Endothelial cell (in vitro differentiated cells): ENCODE measurements around the gene AP1M2. TPM values are rescaled to one million over a fixed set of nuclear protein-coding genes. Genes with fewer than 3 reads are reported as not detected.

Source experiments
- DNase-seq: peaks from one replicate; pipeline ENCODE4 v3.0.0; 2021; ENCODE audit warnings: low spot score
- H3K27ac Mint-ChIP-seq: one replicate; pipeline ENCODE4 v1.8.0; 2021; ENCODE audit warnings: mixed read lengths, inconsistent platforms; ENCODE audit not compliant: unreplicated experiment
- H3K27me3 Mint-ChIP-seq: one replicate; pipeline ENCODE4 v1.8.0; 2021; ENCODE audit warnings: mild to moderate bottlenecking, moderate library complexity, mixed read lengths, inconsistent platforms; ENCODE audit not compliant: unreplicated experiment
- H3K36me3 Mint-ChIP-seq: one replicate; pipeline ENCODE4 v1.8.0; 2021; ENCODE audit warnings: mild to moderate bottlenecking, low read depth, mixed read lengths, inconsistent platforms; ENCODE audit not compliant: unreplicated experiment
- H3K4me1 Mint-ChIP-seq: one replicate; pipeline ENCODE4 v1.8.0; 2021; ENCODE audit warnings: mild to moderate bottlenecking, mixed read lengths, inconsistent platforms; ENCODE audit not compliant: unreplicated experiment
- H3K4me3 Mint-ChIP-seq: one replicate; pipeline ENCODE4 v1.8.0; 2021; ENCODE audit warnings: mild to moderate bottlenecking, mixed read lengths, inconsistent platforms; ENCODE audit not compliant: unreplicated experiment
- H3K9me3 Mint-ChIP-seq: one replicate; pipeline ENCODE4 v1.8.0; 2021; ENCODE audit warnings: mixed read lengths, inconsistent platforms; ENCODE audit not compliant: unreplicated experiment
- total RNA-seq: library from RNA; stranded (reverse); fragmentation: NEBNext Ultra II Directional; extraction: Animal tissue kit (Norgen Biotek cat#: 25700); gene quantifications from one replicate; pipeline ENCODE4 v1.2.1, GENCODE V29; 2021; ENCODE audit not compliant: unreplicated experiment
- TF ChIP-seq, protein P1 (sequence below): fragments of 200-600 bp; sonication (generic); IDR thresholded peaks from one replicate; pipeline ENCODE4 v1.5.0; 2021; ENCODE audit warnings: antibody characterized with exemption; ENCODE audit not compliant: unreplicated experiment

AP1M2 gene
- total RNA-seq, 1 donor from 2014 or later: 7.5 TPM

DNA sequence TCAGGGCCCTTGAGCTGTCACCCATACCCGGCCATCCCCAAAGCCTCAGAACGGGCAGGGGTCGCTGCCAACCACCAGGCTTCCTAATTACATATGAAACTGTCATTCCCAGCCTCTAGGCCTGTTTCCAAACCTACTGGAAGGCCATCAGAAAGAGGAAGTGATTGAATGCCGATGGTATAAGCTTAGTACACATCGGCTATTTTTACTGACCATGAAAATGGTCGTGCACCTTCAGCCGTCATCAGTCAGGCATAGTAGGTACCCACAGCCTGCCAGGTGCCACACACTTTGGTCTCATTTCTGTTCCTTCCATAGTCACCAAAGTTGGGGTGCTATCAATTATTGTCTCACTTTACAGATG, 31.5 kb downstream of the AP1M2 start:
- Mint-ChIP-seq H3K9me3 (no peaks in the 10 kb centered on the region), H3K27me3 (peaks cover 2% of the 10 kb centered on the region), H3K4me3 (no peak overlapping the region), H3K27ac (no peak overlapping the region), H3K36me3 (peaks cover 19% of the 10 kb centered on the region), H3K4me1 (no peaks in the 10 kb centered on the region)
- DNase-seq: no peak
- TF ChIP-seq, protein P1, sequence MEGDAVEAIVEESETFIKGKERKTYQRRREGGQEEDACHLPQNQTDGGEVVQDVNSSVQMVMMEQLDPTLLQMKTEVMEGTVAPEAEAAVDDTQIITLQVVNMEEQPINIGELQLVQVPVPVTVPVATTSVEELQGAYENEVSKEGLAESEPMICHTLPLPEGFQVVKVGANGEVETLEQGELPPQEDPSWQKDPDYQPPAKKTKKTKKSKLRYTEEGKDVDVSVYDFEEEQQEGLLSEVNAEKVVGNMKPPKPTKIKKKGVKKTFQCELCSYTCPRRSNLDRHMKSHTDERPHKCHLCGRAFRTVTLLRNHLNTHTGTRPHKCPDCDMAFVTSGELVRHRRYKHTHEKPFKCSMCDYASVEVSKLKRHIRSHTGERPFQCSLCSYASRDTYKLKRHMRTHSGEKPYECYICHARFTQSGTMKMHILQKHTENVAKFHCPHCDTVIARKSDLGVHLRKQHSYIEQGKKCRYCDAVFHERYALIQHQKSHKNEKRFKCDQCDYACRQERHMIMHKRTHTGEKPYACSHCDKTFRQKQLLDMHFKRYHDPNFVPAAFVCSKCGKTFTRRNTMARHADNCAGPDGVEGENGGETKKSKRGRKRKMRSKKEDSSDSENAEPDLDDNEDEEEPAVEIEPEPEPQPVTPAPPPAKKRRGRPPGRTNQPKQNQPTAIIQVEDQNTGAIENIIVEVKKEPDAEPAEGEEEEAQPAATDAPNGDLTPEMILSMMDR: no peak

DNA sequence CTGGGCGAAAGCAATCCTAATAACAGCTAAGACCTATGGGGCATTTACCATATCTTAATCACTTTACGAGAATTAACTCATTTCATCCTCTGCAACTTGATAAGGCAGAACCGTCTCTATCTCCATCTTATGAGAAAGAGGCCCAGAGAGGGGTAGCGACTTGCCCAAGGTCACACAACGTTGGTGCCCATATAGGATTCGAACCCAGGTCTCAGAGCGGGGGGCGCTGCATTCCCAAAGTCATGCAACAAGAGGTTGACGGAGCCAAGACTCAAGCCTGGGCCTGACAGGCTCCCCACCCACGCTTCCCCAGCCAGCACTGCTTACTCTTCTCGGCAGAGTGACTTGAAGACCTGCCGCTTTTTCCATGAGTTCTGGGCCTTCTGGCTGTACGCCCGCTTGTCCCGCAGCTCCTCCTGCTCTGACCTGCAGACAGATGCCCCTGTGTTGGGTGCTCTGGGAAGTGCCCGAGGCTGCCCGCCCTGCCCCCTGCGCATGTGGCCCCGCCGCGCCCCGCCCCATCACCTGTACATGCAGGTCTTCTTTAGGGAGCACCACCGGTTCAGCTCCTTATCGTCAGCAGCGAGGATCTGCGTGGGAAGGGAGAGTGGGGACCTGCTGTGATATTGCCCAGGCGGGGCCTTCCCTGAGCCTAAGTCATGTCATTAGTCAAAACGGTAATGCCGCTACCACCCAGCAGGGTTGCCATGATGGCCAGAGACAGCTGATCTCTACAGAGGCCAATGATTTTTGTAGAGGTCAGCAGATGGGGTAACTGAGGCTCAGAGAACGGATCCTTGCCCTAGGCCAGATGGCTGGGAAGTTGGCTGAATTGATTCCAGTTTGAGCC, 32.1 kb downstream of the AP1M2 start:
- Mint-ChIP-seq H3K27ac (no peak overlapping the region), H3K9me3 (no peaks in the 10 kb centered on the region), H3K36me3 (peaks cover 15% of the 10 kb centered on the region), H3K4me3 (no peak overlapping the region), H3K27me3 (peaks cover 2% of the 10 kb centered on the region), H3K4me1 (no peaks in the 10 kb centered on the region)
- TF ChIP-seq, protein P1: no peak
- DNase-seq: no peak

DNA sequence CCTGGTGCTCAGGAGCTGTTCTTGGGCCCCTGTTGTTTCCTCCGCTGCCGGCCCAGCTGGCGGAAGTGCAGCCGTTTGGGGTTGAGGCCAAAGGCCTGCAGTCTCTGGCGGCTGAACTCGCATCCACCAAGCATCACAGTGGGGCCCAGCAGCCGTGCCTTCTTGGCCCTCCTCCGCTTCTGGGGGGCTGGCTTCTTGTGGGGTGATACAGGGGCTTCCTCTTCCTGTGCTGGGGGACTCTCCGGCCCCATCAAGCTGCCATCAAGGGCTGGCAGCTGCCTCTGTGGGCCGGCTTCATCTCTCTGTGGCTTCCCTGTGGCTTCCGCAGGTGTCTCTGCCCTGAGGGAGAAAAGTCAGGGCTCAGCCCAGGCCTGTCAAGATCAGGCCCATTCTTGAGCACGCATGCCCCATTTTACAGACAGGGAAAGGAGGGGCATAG, 33.1 kb downstream of the AP1M2 start:
- Mint-ChIP-seq H3K27ac (no peak overlapping the region), H3K27me3 (peaks cover 2% of the 10 kb centered on the region), H3K4me3 (no peak overlapping the region), H3K36me3 (peaks cover 15% of the 10 kb centered on the region), H3K9me3 (no peaks in the 10 kb centered on the region), H3K4me1 (no peaks in the 10 kb centered on the region)
- no peak for DNase-seq
- TF ChIP-seq, protein P1: no peak

DNA sequence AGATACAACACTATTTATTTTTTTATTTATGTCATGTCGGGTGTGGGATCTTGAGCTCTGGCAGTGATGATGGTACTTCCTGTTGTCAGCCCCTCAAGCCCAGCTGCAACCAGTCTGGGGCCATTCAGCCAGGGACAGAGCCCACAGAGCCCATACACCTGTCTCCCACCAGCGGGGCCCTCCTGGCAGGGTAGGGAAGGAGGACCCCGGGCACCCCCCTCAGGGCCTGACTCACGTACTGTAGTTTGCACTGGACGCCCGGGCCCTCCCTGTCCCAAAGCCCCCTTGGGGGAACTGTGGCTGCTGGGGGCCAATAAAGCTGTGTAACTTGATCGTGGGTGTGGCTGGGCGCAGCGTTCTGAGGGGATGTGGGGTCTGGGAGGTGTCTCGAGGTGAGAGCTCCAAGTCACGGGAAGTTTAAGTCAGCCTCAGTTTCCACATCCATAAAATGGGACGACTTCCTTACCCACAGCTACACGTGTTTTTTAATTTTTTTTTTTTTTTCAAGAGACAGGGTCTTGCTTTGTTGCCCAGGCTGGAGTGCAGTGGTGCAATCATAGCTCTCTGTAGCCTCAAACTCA, 33.9 kb downstream of the AP1M2 start:
- TF ChIP-seq, protein P1: no peak
- H3K4me3 Mint-ChIP-seq: no peak overlapping the region
- no peaks in the 10 kb centered on the region for H3K4me1 Mint-ChIP-seq
- H3K27me3 Mint-ChIP-seq: no peaks in the 10 kb centered on the region
- H3K27ac Mint-ChIP-seq: no peak overlapping the region
- H3K9me3 Mint-ChIP-seq: no peaks in the 10 kb centered on the region
- H3K36me3 Mint-ChIP-seq: peaks cover 12% of the 10 kb centered on the region
- DNase-seq: no peak

DNA sequence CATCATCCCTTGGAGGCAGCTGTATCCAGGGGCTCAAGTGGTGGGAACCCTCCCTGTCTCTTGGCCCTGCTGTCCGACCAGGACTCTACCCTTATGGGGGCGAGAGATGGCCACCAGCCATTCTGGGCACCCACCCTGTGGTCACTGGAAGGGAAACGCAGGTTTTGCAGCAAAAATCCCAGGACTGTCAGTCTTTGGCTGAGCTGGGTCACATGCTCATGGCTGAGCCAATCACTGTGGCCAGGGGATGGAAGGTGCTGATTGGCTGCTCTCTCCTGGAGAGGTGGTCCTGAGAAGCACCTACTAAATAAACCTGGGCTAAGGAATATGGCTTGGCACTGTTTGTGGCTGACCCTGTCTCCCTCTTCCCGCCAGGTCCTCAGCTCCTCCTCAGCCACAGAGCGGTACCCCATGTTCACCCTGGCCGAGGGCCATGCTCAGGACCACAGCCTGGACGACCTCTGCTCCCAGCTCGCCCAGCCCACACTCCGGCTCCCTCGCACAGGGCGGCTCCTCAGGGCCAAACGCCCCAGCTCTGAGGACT, 34.5 kb downstream of the AP1M2 start:
- no peaks in the 10 kb centered on the region for H3K9me3 Mint-ChIP-seq
- H3K36me3 Mint-ChIP-seq: peaks cover 8% of the 10 kb centered on the region
- H3K4me3 Mint-ChIP-seq: no peak overlapping the region
- no peak for DNase-seq
- H3K4me1 Mint-ChIP-seq: no peaks in the 10 kb centered on the region
- H3K27me3 Mint-ChIP-seq: no peaks in the 10 kb centered on the region
- no peak overlapping the region for H3K27ac Mint-ChIP-seq
- TF ChIP-seq, protein P1: no peak
